K562 (cell line): Measurements from ENCODE around the gene CLDN34. TPM values are rescaled to one million over a fixed set of nuclear protein-coding genes. Genes with fewer than 3 reads are reported as not detected.

ENCODE experiments used
- ATAC-seq: fragments of 200-7000 bp; cut with Tn5 transposase; 3 replicates; pipeline ENCODE4 v1.9.1; 2020; ENCODE audit warnings: moderate library complexity
- BruUV-seq: library from RNA; stranded (reverse); fragments of 400-500 nt; replicated peaks from 2 replicates; lab custom pipeline; 2021; lab: Mats Ljungman, UMichigan
- CTCF ChIA-PET: fragments of 300-600 bp; formaldehyde crosslinking; extraction: SDS; loops from one replicate; lab custom pipeline; 2021; ENCODE audit warnings: low intra/inter-chr PET ratio; lab: Yijun Ruan, JAX
- POLR2A ChIA-PET: fragments of 300-600, 350-650 bp; sonication (Branson Sonifier 250); formaldehyde crosslinking; extraction: SDS; loops from one replicate; lab custom pipeline; 2021; ENCODE audit warnings: antibody characterized with exemption, inconsistent platforms; lab: Yijun Ruan, JAX
- DNase-seq, 4 experiments: peaks; one replicate each; pipeline versions ENCODE4 v3.0.0 to v3.0.0-alpha.2; 2011 to 2018; ENCODE audit warnings: low spot score in 3 of 4, mixed read lengths in 3 of 4; ENCODE audit errors: extremely low read depth in 1 of 4
- FAIRE-seq: peaks from 2 replicates; lab custom pipeline; 2011; peaks lifted over from hg19 to GRCh38; lab: Jason Lieb, UNC
- H2AFZ ChIP-seq: 2 replicates; pipeline ENCODE4 v1.6.0; 2011; ENCODE audit warnings: low read depth, low read length, control low read depth, inconsistent platforms
- H3K27ac ChIP-seq: fragments of 200-600 bp; 3 replicates; pipeline ENCODE4 v1.8.0; 2011; ENCODE audit warnings: low read depth, mild to moderate bottlenecking, control low read depth, inconsistent platforms, low read length, moderate library complexity, mixed read lengths; ENCODE audit errors: extremely low read depth
- H3K27me3 ChIP-seq, 2 experiments: fragments of 300-600 bp in 1 of 2; 2 replicates in 1 of 2; 3 replicates in 1 of 2; pipeline versions ENCODE4 v1.6.0 to v1.8.0; 2011; ENCODE audit warnings: inconsistent platforms in 2 of 2, low read length in 2 of 2, mild to moderate bottlenecking in 1 of 2, mixed read lengths in 1 of 2, moderate library complexity in 1 of 2; ENCODE audit not compliant: control insufficient read depth in 2 of 2, insufficient read depth in 2 of 2
- H3K36me3 ChIP-seq: fragments of 300-600 bp; 3 replicates; pipeline ENCODE4 v1.8.0; 2011; ENCODE audit warnings: mild to moderate bottlenecking, low read length, inconsistent platforms; ENCODE audit not compliant: control insufficient read depth, insufficient read depth
- H3K4me1 ChIP-seq, 2 experiments: fragments of 200-600 bp in 1 of 2; replicated peaks in 1 of 2; 2 replicates in 1 of 2; 3 replicates in 1 of 2; pipeline versions ENCODE4 v1.5.1 to v1.8.0; 2011; ENCODE audit warnings: inconsistent platforms in 2 of 2, low read length in 2 of 2, mild to moderate bottlenecking in 1 of 2, mixed read lengths in 1 of 2, moderate library complexity in 1 of 2; ENCODE audit not compliant: control insufficient read depth in 2 of 2, insufficient read depth in 2 of 2
- H3K4me2 ChIP-seq: 2 replicates; pipeline ENCODE4 v1.6.1; 2011; ENCODE audit warnings: low read length, control low read depth, inconsistent platforms, mixed read lengths; ENCODE audit not compliant: insufficient read depth
- H3K4me3 ChIP-seq: fragments of 200-600 bp; sonication (generic), shearing (Covaris generic); 2 replicates; pipeline ENCODE4 v1.5.1; 2016; ENCODE audit warnings: control low read depth, inconsistent platforms
- H3K79me2 ChIP-seq: fragments of 200-600 bp; 3 replicates; pipeline ENCODE4 v1.8.0; 2011; ENCODE audit warnings: low read length, inconsistent platforms; ENCODE audit not compliant: control insufficient read depth, insufficient read depth
- H3K9ac ChIP-seq, 2 experiments: 2 replicates each; pipeline versions ENCODE4 v1.6.0 to v1.6.1; 2011; ENCODE audit warnings: low read depth in 2 of 2, low read length in 2 of 2, control low read depth in 1 of 2, inconsistent platforms in 1 of 2, mild to moderate bottlenecking in 1 of 2, mixed read lengths in 1 of 2; ENCODE audit not compliant: insufficient read depth in 1 of 2
- H3K9me1 ChIP-seq: one replicate; pipeline ENCODE4 v1.6.0; 2011; ENCODE audit warnings: inconsistent platforms, mild to moderate bottlenecking, low read length, moderate library complexity; ENCODE audit not compliant: control insufficient read depth, insufficient read depth
- H3K9me3 ChIP-seq: replicated peaks from 2 replicates; pipeline ENCODE4 v1.5.1; 2011; ENCODE audit warnings: low read depth, low read length, inconsistent platforms; ENCODE audit not compliant: control insufficient read depth, insufficient read depth
- H4K20me1 ChIP-seq: replicated peaks from 2 replicates; pipeline ENCODE4 v1.6.1; 2011; ENCODE audit warnings: low read length, inconsistent platforms, mixed read lengths; ENCODE audit not compliant: control insufficient read depth, insufficient read depth
- SIN3B ChIP-seq: fragments of 450-650 bp; IDR thresholded peaks from 2 replicates; pipeline ENCODE4 v1.6.1; 2017; ENCODE audit warnings: low read depth, mild to moderate bottlenecking, moderate library complexity
- XRCC4 ChIP-seq: IDR thresholded peaks from one replicate; pipeline ENCODE4 v1.6.1; 2011; ENCODE audit not compliant: insufficient read depth, insufficient read length; ENCODE audit errors: extremely low read depth
- ZNF133 ChIP-seq: fragments of 250-450 bp; sonication (Bioruptor Pico); IDR thresholded peaks from 2 replicates; pipeline ENCODE4 v1.4.0; 2020; ENCODE audit warnings: mild to moderate bottlenecking
- ZNF766 ChIP-seq: fragments of 200-800 bp; sonication (Bioruptor generic); conservative IDR thresholded peaks from 2 replicates; pipeline ENCODE4 v1.6.1; 2016; ENCODE audit warnings: missing genetic modification characterization, missing compliant biosample characterization
- WGBS: fragments of 100-300 bp; shearing (Covaris generic); methylation state at CpG from one replicate; pipeline ENCODE4 v1.1.6; 2016; ENCODE audit warnings: low coverage, mixed read lengths; ENCODE audit not compliant: insufficient coverage; ENCODE audit errors: missing lambda C conversion rate; 5-methylcytosine and 5-hydroxymethylcytosine counted together
- in situ Hi-C: fragments of 300-500 bp; cut with MboI; formaldehyde crosslinking; loops from 4 replicates; pipeline ENCODE4 v1.15.0; 2018; ENCODE audit warnings: inconsistent platforms, mixed read lengths
- intact Hi-C: fragments of 100-400 bp; cut with micrococcal nuclease; formaldehyde crosslinking; loops from 2 replicates; pipeline ENCODE4 v1.14.2; 2022
- polyA plus RNA-seq, 8 experiments: library from polyadenylated mRNA; depleted of rRNA in 4 of 8; stranded (reverse) in 5 of 8; unstranded in 3 of 8; fragments of >200 nt; fragmentation: Nextera tagmentation in 2 of 8; fragmentation: Illumina TruSeq in 1 of 8; extraction: Ambion mirVana in 2 of 8; extraction: Trizol in 1 of 8; gene quantifications; 2 replicates each; pipeline versions ENCODE4 v1.2.1 to v1.2.3, GENCODE V29; 2011 to 2014; ENCODE audit warnings: inconsistent platforms in 1 of 8, missing spikeins in 1 of 8
- total RNA-seq, 7 experiments: library from RNA; depleted of rRNA in 6 of 7; stranded (reverse); fragments of >200 nt in 6 of 7; fragmentation: Illumina TruSeq in 2 of 7; extraction: Trizol in 2 of 7; gene quantifications; 2 replicates each; pipeline versions ENCODE4 v1.2.1 to v1.2.3, GENCODE V29; 2011 to 2021; ENCODE audit warnings: low replicate concordance in 1 of 7
- TF ChIP-seq, protein P1 (sequence below): sonication (generic); formaldehyde crosslinking; IDR thresholded peaks from 2 replicates; pipeline ENCODE4 v1.5.0; 2020; ENCODE audit warnings: missing genetic modification reagents
- TF ChIP-seq, protein P2 (sequence below): sonication (generic); formaldehyde crosslinking; IDR thresholded peaks from 2 replicates; pipeline ENCODE4 v1.8.1; 2023; ENCODE audit warnings: mild to moderate bottlenecking, missing genetic modification reagents

The CLDN34 gene
- total and polyA plus RNA-seq, 9 of the 15 experiments (the other 6 are each of a cell fraction or from before 2014, with no cell fraction given), result not detected

GRCh38 chrX:9948406-9948805 lies 18.8 kb upstream of the CLDN34 start:
- no peak overlapping the region for H3K27ac ChIP-seq
- H3K36me3 ChIP-seq, result no peaks in the 10 kb centered on the region
- no peak for FAIRE-seq
- no peaks in the 10 kb centered on the region for H4K20me1 ChIP-seq
- DNase-seq, result no peak
- no peak overlapping the region for H3K4me3 ChIP-seq
- no peaks in the 10 kb centered on the region for H3K4me1 ChIP-seq
- POLR2A ChIA-PET, result no interaction called here
- BruUV-seq, result no TSS peak
- 4% methylated on average over 9 of the region's 9 CpGs for WGBS
- no peak overlapping the region for H2AFZ ChIP-seq
- H3K27me3 ChIP-seq, result peaks cover 0 to 43% of the 10 kb centered on the region in 2 experiments; a peak in 2 of 5 replicates
- TF ChIP-seq SIN3B (no peak), XRCC4 (no peak), ZNF766 (CRISPR knock-in tag) (no peak), ZNF133 (CRISPR knock-in tag) (no peak)
- TF ChIP-seq, protein P1, sequence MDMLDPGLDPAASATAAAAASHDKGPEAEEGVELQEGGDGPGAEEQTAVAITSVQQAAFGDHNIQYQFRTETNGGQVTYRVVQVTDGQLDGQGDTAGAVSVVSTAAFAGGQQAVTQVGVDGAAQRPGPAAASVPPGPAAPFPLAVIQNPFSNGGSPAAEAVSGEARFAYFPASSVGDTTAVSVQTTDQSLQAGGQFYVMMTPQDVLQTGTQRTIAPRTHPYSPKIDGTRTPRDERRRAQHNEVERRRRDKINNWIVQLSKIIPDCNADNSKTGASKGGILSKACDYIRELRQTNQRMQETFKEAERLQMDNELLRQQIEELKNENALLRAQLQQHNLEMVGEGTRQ (CRISPR knock-in tag), result no peak
- TF ChIP-seq, protein P2, sequence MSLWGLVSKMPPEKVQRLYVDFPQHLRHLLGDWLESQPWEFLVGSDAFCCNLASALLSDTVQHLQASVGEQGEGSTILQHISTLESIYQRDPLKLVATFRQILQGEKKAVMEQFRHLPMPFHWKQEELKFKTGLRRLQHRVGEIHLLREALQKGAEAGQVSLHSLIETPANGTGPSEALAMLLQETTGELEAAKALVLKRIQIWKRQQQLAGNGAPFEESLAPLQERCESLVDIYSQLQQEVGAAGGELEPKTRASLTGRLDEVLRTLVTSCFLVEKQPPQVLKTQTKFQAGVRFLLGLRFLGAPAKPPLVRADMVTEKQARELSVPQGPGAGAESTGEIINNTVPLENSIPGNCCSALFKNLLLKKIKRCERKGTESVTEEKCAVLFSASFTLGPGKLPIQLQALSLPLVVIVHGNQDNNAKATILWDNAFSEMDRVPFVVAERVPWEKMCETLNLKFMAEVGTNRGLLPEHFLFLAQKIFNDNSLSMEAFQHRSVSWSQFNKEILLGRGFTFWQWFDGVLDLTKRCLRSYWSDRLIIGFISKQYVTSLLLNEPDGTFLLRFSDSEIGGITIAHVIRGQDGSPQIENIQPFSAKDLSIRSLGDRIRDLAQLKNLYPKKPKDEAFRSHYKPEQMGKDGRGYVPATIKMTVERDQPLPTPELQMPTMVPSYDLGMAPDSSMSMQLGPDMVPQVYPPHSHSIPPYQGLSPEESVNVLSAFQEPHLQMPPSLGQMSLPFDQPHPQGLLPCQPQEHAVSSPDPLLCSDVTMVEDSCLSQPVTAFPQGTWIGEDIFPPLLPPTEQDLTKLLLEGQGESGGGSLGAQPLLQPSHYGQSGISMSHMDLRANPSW (CRISPR knock-in tag), result no peak
- in situ Hi-C loops, result no loop called here
- CTCF ChIA-PET, result no interaction called here
- H3K4me2 ChIP-seq, result no peak overlapping the region
- intact Hi-C loops, result no loop called here
- H3K9ac ChIP-seq, result no peak overlapping the region
- H3K79me2 ChIP-seq, result no peaks in the 10 kb centered on the region
- H3K9me3 ChIP-seq, result no peaks in the 10 kb centered on the region
- ATAC-seq, result no peak
- H3K9me1 ChIP-seq, result no peaks in the 10 kb centered on the region
